Parathyroid adenoma (tissue), 2 donors: Measurements from ENCODE around the gene SRGAP3.

Experiments
- H2AFZ ChIP-seq: fragments of 300-600 bp; sonication (generic); one replicate; pipeline ENCODE4 v1.7.0; 2017; ENCODE audit warnings: antibody characterized with exemption, mild to moderate bottlenecking
- H3K27ac ChIP-seq: fragments of 300-600 bp; sonication (generic); one replicate; pipeline ENCODE4 v1.7.0; 2017
- H3K27me3 ChIP-seq: fragments of 300-600 bp; sonication (generic); one replicate; pipeline ENCODE4 v1.7.0; 2017; ENCODE audit warnings: low read length; ENCODE audit not compliant: control insufficient read depth, insufficient read depth
- H3K36me3 ChIP-seq: fragments of 300-600 bp; sonication (generic); one replicate; pipeline ENCODE4 v1.7.0; 2017; ENCODE audit warnings: low read length; ENCODE audit not compliant: control insufficient read depth, insufficient read depth
- H3K4me1 ChIP-seq: fragments of 300-600 bp; sonication (generic); one replicate; pipeline ENCODE4 v1.7.0; 2017; ENCODE audit warnings: control low read depth
- H3K4me2 ChIP-seq: fragments of 300-600 bp; sonication (generic); one replicate; pipeline ENCODE4 v1.7.0; 2017; ENCODE audit warnings: low read length
- H3K4me3 ChIP-seq: fragments of 300-600 bp; sonication (generic); one replicate; pipeline ENCODE4 v1.7.0; 2017; ENCODE audit warnings: low read depth, low read length
- H3K79me2 ChIP-seq: fragments of 300-600 bp; sonication (generic); one replicate; pipeline ENCODE4 v1.7.0; 2017; ENCODE audit warnings: control low read depth
- H3K9ac ChIP-seq: fragments of 300-600 bp; sonication (generic); one replicate; pipeline ENCODE4 v1.7.0; 2017; ENCODE audit warnings: mild to moderate bottlenecking
- H3K9me3 ChIP-seq: fragments of 300-600 bp; sonication (generic); one replicate; pipeline ENCODE4 v1.7.0; 2017; ENCODE audit warnings: low read length; ENCODE audit not compliant: control insufficient read depth
- CTCF ChIP-seq: fragments of 300-600 bp; sonication (generic); IDR thresholded peaks from one replicate; pipeline ENCODE4 v1.7.0; 2017; ENCODE audit warnings: antibody characterized with exemption, mild to moderate bottlenecking
- donor health status: primary hyperparathyroidism.

Gene SRGAP3

DNA sequence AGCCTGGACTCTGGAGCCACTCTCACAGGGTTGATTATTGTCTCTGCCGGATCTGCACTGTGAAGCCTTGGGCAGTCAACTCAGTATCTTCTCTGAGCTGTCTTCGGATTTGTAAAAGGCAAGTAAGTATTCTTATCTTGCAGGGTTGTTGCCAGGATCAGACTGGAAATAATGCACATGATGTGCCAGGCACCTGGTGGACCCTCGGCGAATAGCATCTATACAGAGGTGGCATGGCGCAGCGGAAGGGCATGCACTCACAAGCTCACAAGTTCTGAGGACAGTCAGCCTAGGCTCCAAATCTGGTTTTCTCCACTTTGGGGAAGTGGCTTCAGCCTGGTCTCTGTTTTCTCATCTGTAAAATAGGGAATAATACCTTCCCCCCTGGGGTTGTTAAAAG is 113.9 kb downstream of the SRGAP3 start:
- Histone ChIP-seq H3K27me3 (no peaks in the 10 kb centered on the region), H3K36me3 (no peaks in the 10 kb centered on the region), H3K4me2 (peak overlapping the region; percentile 50), H3K9me3 (no peaks in the 10 kb centered on the region), H3K79me2 (no peaks in the 10 kb centered on the region), H3K4me1 (peaks cover 3% of the 10 kb centered on the region), H3K9ac (no peak overlapping the region), H2AFZ (peak overlapping the region; percentile 84), H3K4me3 (no peak overlapping the region), H3K27ac (no peak overlapping the region)
- no peak for TF ChIP-seq CTCF

DNA sequence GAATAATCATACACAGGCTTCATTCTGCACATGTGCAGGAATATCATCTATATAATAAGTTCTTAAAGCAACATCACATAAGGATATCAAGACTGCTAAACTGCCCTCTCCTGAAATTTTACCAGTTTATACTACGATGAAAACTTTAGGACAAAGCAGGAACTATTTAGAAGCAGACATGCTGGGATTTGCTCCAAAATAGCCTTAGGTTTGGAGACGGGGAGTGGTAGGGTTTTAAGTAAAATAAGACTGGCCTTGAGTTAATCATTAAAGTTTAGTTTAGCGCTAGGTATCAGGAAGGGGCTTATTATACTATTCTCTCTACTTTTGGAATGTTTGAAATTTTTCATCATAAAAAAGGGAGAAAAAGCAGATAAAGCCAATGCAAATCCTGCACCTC is 115.8 kb downstream of the SRGAP3 start:
- Histone ChIP-seq H3K4me2 (no peak overlapping the region), H3K36me3 (no peaks in the 10 kb centered on the region), H3K27me3 (no peaks in the 10 kb centered on the region), H3K27ac (no peak overlapping the region), H3K79me2 (no peaks in the 10 kb centered on the region), H3K9ac (no peak overlapping the region), H2AFZ (no peak overlapping the region), H3K4me3 (no peak overlapping the region), H3K4me1 (peaks cover 3% of the 10 kb centered on the region), H3K9me3 (no peaks in the 10 kb centered on the region)
- no peak for TF ChIP-seq CTCF

DNA sequence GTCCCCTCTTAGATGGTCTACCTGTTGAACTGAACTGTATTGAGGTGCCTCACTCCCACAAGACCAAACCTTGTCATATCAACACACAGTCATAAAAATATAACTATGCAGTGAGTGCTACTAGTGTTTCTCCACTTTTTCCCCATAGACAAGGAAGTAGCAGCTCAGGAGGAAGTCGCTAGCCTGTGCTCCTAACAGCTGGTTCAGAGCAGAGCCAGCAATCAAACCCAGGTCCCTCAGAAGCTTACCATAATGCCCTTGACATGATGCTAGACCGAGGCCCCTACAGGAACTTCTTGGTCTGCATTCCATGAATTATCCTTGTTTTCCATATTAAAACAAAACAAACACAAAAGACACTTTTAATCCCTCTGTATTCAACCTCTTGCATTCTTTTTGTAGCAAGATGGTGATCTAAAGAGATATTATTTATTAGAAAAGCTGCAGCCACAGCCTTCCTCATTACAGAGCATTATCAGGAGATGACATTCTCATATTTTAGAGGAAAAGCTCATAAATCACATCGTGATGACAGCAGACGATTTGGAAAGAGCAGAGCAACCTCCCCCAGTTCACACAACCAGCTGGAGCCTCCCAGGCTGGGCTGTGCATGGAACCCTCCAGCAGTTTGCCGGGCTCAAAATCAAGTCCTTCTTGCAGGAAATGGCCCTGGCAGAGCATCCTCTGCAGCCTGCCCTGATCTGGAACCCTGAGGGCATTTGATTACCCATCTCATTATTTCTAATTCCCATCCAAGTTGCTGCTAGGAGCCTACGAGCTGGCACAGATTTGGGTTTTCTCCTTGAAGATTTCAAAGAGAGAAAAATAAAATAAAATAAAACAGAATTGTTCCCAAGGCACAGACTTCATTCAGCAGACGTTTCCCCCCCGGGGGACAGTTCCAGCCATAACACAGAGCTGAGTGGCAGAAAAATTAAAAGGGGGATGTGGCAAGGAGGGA is 118.8 kb downstream of the SRGAP3 start:
- H3K27ac ChIP-seq, result no peak overlapping the region
- TF ChIP-seq CTCF, result no peak
- H3K9ac ChIP-seq, result no peak overlapping the region
- H3K36me3 ChIP-seq, result no peaks in the 10 kb centered on the region
- no peaks in the 10 kb centered on the region for H3K9me3 ChIP-seq
- H3K27me3 ChIP-seq, result no peaks in the 10 kb centered on the region
- H3K4me3 ChIP-seq, result no peak overlapping the region
- H3K4me2 ChIP-seq, result no peak overlapping the region
- no peak overlapping the region for H2AFZ ChIP-seq
- no peaks in the 10 kb centered on the region for H3K79me2 ChIP-seq
- peaks cover under 1% of the 10 kb centered on the region for H3K4me1 ChIP-seq

- no peak for TF ChIP-seq CTCF
- no peak overlapping the region for H3K9ac ChIP-seq
- H3K4me2 ChIP-seq, result no peak overlapping the region
Observed at GRCh38 chr3:9129365-9129764, 120.1 kb downstream of the SRGAP3 start.

More at GRCh38 chr3:9129365-9129764, 120.1 kb downstream of the SRGAP3 start:
- Histone ChIP-seq H3K27ac (no peak overlapping the region), H3K4me3 (no peak overlapping the region), H3K36me3 (no peaks in the 10 kb centered on the region), H3K9me3 (no peaks in the 10 kb centered on the region), H3K79me2 (no peaks in the 10 kb centered on the region), H3K4me1 (no peaks in the 10 kb centered on the region), H3K27me3 (no peaks in the 10 kb centered on the region), H2AFZ (no peak overlapping the region)
